Caki2 (cell line): ENCODE data around the gene ALDOA. TPM values are rescaled to one million over a fixed set of nuclear protein-coding genes. Genes with fewer than 3 reads are reported as not detected.
"Not testable (repeated sequence)": the region's sequence is repeated elsewhere in the genome, so short reads cannot be mapped to it uniquely, and the experiment has no call there.

ENCODE experiments used
- DNase-seq: peaks from one replicate; pipeline ENCODE4 v3.0.0-alpha.2; 2015; ENCODE audit warnings: low read depth
- in situ Hi-C: cut with HindIII; loops from 2 replicates; pipeline ENCODE4 v1.10.0; 2016; ENCODE audit warnings: low sequenced_read_pairs, low pct_unique_long_range_greater_than_20kb, mixed read lengths
- total RNA-seq: library from RNA; depleted of rRNA; stranded (reverse); fragments of >200 nt; shearing (Covaris generic); gene quantifications from 2 replicates; pipeline ENCODE4 v1.2.3, GENCODE V29; 2014; ENCODE audit warnings: low replicate concordance

The ALDOA gene
- total RNA-seq, 1 experiment from 2014 or later: 1,917 TPM

DNA sequence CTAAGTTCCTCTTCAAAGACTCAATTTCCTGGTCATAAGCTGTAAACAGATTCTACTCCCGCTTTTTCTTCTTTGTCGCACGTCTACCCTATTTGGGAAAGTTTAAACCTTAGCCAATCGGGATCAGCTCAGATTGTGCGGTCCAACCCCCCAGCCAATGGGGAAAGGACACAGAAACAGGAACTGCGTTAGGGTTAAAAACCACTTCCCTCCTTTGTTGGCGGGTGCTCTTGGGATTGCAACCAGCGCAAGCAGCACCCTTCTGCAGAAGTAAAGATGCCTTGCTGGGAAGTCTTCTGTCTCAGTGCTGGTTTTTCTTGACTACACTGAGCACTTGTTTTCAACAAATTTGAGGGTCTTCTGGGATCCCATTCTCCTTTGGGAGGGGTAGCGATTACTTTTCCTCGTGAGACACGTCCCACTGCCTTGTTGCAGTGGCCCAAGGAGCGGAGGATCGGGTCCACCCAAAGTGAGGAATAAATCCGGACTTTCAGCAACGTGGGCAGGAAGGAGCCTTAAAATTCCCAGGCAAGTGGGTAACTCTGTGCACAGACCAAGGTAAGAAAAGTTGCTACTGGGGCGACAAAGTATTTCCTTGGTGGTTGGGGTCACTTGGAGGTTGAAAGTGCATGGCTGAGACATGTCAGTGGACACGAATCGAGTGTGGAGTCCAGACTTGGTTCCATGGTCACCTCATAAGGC lies 31.5 kb downstream of the ALDOA start:
- DNase-seq: no peak
- in situ Hi-C loops: no loop called here

- DNase-seq: no peak
- in situ Hi-C loops: no loop called here
These were observed 38.5 kb downstream of the ALDOA start for GRCh38 chr16:30104090-30104489.

- no peak for DNase-seq
- in situ Hi-C loops: no loop called here
These were observed 38.9 kb downstream of the ALDOA start for GRCh38 chr16:30104492-30104891.

DNA sequence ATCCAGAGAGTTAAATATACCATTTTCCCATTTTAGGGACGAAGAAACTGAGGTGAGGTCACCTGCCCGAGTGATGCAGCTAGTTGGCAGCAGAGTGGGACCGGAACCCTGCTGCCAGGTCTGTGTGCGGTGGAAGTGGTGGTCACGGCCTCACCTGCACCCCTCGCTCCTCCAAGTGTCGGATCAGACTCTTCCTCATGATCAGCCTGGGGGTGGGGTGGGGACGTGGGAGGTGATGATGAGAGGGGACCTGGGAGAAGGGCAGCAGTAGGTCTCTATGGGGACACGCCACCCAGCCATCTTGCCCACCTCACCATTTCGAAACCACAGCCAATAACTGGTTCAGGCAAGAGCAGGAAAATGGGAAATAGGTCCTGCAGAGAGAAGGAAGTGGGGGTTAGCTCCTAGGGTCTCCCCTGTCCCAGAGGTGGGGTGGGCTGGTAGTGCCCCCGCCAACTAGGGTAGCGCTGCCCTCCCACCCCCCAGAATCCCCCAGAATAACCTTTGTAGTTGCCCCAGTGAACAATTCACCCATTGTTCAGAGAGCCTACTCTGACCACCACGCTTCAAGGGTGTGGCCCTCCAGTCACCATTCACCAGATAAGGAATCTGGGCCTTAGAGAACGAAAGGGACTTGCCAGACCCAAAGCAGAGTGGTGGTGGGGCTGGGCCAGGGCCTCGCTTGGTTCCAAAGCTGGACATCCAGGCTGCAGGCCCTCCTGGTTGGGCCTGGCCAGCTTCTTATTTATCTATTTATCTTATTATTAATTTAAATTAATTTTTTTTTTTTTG lies 42.7 kb downstream of the ALDOA start:
- in situ Hi-C loops: no loop called here
- DNase-seq: no peak

GRCh38 chr16:30110661-30111060 lies 45.1 kb downstream of the ALDOA start:
- in situ Hi-C loops: no loop called here
- no peak for DNase-seq

DNA sequence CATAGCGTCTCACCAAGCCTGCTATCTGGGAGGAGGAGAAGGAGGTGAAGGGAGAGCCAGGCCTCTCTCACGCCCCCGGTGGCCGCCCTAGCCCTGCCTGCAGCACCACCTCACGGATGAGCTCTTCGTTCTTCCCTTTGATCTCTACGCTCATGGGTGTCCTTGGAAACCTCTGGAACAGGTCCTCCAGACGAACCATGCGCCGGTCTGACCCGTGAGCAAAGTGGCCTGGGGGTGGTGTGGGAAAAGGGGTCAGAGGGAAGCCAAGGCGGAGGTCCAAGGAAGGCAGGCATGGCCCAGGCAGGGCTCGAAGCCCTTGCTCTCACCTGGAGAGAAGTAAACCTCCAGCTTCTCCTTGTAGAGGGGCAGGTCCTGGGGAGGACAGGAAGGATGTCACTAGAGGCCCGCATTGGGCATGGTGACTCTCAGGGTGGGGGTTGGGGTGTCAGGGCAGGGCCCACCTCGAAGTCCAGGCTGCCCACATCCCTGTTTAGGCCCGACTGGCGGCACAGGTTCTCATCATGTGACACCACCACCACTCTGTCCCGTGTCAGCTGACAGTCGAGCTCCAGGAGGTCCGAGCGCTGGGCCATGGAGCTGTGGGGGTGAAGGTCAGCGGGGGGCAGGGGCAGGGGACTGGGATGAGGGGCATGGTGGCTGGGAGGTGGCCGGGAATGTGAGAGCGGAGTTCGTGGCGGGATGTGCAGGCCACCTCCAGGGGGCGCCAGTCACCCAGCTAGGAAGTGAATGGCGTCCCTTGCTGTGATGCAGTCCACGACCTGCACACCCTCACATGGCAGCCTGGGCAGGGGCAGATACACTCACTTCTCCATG lies 46.9 kb downstream of the ALDOA start:
- in situ Hi-C loops: no loop called here

DNA sequence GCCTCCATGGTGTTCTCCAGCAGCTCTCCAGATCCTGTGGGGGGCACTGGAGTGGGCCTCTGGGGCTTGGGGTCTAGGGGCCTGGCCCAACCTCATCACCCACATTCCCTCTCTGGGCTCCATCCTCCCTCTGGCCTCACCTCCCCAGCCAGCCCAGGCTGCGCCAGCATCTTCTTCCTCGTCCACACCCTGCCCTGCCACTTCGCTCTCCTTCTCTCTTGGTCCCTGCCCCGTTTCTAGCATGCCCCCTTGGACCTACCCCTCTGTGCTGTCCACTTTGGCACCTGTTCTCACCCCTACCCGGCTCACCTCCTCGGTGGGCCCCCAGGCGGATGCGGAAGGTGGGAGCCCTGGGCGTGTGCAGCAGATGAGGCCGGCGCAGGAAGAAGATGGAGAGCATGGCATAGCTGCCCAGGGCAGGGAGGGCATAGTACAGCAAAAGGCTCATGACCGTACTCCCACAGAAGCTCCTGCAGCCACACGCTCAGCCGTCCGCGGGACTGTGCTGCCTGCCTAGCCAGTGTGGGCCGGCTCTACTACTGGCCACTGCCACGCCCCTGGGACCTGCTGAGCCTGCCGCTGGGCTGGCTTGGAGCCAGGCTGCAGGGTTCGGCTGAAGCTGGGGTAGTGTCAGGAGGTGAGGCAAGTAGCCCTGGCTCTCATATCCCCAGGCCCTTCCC lies 47.6 kb downstream of the ALDOA start, which contains the start of gene GDPD3:
Gene GDPD3, minus strand, starts transcription at position 507 of the 680 bp plus-strand sequence. Its CDS starts 59 bp downstream, at position 448.
- in situ Hi-C loops: no loop called here
- DNase-seq: peak; percentile 54

More for the DNA sequence above, 46.9 kb downstream of the ALDOA start:
- no peak for DNase-seq

DNA sequence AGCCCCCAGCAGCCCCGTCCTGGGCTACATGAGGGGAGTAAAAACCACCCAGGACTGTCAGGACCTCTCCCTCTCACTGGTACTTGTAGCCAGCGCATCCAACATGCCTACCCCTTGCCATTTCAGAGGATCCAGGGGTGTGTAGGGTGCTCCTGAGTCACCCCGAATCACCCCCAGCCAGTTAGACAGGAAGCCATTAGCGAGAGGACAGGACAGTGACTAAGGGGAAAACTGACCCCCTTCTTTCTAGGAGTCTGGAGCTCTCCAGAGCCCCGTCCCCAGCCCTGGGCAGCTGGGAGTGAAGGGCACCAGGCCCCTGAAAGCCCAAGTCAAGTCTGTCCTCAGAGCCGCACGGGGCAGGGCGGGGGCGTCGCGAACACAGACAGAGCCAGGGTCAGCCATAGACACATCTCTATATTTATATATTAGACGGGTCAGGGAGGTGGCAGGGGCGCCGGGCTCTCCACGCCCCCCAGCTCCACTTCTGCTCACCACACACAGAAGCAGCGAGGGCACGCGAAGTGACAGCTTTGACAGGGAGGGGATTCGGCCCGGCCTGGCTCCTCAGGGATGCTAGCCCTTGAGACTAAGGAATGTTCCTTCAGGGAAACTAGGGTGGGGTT lies 48.3 kb downstream of the ALDOA start:
- in situ Hi-C loops: no loop called here
- no peak for DNase-seq

GRCh38 chr16:30114411-30114810 lies 48.9 kb downstream of the ALDOA start:
- in situ Hi-C loops: no loop called here
- no peak for DNase-seq

- DNase-seq: not testable (repeated sequence)
These were observed 49.3 kb downstream of the ALDOA start for GRCh38 chr16:30114833-30115232.

DNA sequence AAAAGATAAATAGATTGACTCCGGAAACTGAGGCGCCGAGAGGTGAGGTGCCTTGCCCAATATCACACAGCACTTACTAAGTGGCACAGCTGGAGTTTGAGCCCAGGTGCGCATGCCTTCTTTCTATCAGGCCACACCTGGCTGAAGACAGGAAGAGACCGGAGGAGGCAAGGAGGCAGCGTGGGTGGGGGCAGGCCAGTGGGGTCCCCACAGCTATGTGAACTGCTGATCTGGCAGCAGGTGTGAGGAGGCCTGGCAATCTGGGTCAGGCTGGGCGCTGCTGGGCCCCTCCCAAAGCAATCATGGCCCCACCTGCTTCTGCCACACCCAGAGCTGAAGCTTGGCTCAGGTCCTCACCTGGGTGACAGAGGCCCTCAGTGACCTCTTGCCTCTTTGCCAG lies 49.7 kb downstream of the ALDOA start:
- in situ Hi-C loops: no loop called here
- DNase-seq: no peak

More at GRCh38 chr16:30114833-30115232, 49.3 kb downstream of the ALDOA start:
- in situ Hi-C loops: not testable (repeated sequence)

DNA sequence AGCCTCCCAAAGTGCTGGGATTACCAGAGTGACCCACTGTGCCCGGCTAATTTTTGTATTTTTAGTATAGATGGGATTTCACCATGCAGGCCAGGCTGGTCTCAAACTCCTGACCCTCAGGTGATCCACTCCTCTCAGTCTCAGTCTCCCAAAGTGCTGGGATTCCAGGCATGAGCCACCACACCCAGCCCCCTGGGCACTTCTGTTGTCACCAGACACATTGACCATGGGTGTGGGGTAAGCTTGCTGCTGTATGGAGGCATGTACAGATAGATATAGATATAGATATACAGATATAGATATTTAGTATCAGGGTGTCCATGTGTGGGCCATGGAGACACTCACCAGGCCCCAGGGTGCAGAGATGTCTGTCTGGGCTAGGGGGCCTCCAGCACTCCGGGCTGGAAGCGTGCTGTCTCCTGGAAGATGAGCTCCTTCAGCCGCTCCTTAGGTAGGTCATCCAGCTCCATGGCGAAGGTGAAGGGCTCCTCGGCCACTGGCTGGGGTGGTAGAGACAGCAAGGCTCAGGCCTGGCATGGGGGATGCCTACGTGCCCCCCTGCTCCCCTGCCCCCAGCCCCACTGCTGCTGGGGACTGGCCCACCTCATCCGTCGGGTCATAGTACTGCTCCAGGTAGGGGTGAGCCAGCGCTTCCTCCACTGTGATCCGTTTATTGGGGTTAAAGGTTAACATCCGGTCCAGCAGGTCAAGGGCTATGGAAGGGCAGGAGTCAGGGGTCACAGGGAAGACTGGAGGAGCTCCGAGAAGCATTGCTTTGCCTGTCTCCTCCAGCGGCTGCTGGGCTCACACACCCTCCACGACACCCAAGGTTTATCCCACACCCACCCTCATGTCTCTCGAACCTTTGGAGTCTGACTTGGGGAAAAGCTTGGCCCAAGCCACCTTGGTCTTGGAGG lies 51.0 kb downstream of the ALDOA start:
- DNase-seq: no peak
- in situ Hi-C loops: no loop called here

- in situ Hi-C loops: no loop called here
- no peak for DNase-seq
These were observed 52.2 kb downstream of the ALDOA start for GRCh38 chr16:30117768-30118167.

- no peak for DNase-seq
- in situ Hi-C loops: no loop called here
These were observed 53.9 kb downstream of the ALDOA start for GRCh38 chr16:30119428-30119827.
